ENCODE measurements around the gene CST7.

GRCh38 chr20:24985802-24986201 lies 36.7 kb downstream of the CST7 start:
- TF ChIP-seq TAF1 (IDR thresholded peaks at IDR 0.05; ENCODE audit: borderline replicate concordance, insufficient read depth, low read length) (no peak), POLR2AphosphoS5 (IDR thresholded peaks at IDR 0.05; ENCODE audit: low read depth, low read length) (no peak)

Measured in PFSK-1 (cell line).